DMS 273 (cell line): ENCODE measurements around the gene EFCAB5.
"Not testable (repeated sequence)": the region's sequence is repeated elsewhere in the genome, so short reads cannot be mapped to it uniquely, and the experiment has no call there.

Source experiments
- DNase-seq: peaks from one replicate; lab custom pipeline; 2025; ENCODE audit not compliant: unreplicated experiment; lab: John Stamatoyannopoulos, UW

The EFCAB5 gene

GRCh38 chr17:30000755-30001257 is 59.4 kb downstream of the EFCAB5 start:
- DNase-seq, result no peak

- no peak for DNase-seq
These were observed 60.7 kb downstream of the EFCAB5 start for GRCh38 chr17:30002088-30002487.

GRCh38 chr17:30005709-30006320 is 64.4 kb downstream of the EFCAB5 start:
- no peak for DNase-seq

GRCh38 chr17:30011934-30012333 is 70.5 kb downstream of the EFCAB5 start:
- DNase-seq, result not testable (repeated sequence)

- DNase-seq, result peak; percentile 69
These were observed 80.4 kb downstream of the EFCAB5 start for GRCh38 chr17:30021708-30022317.

- not testable (repeated sequence) for DNase-seq
These were observed 83.9 kb downstream of the EFCAB5 start for GRCh38 chr17:30025325-30025724.

- no peak for DNase-seq
These were observed 86.2 kb downstream of the EFCAB5 start for GRCh38 chr17:30027676-30028075.

GRCh38 chr17:30031214-30031869 is 89.9 kb downstream of the EFCAB5 start:
- DNase-seq, result peak; percentile 5

- no peak for DNase-seq
These were observed 93.9 kb downstream of the EFCAB5 start for GRCh38 chr17:30035369-30035768.

- peak; percentile 46 for DNase-seq
These were observed 99.5 kb downstream of the EFCAB5 start for GRCh38 chr17:30040719-30041518.

GRCh38 chr17:30041551-30041950 is 100.1 kb downstream of the EFCAB5 start:
- no peak for DNase-seq

- no peak for DNase-seq
These were observed 120.9 kb downstream of the EFCAB5 start for GRCh38 chr17:30062372-30062771.

GRCh38 chr17:30064738-30065137 is 123.3 kb downstream of the EFCAB5 start:
- no peak for DNase-seq

GRCh38 chr17:30068465-30068864 is 127.0 kb downstream of the EFCAB5 start:
- no peak for DNase-seq

GRCh38 chr17:30074254-30074653 is 132.8 kb downstream of the EFCAB5 start:
- DNase-seq, result no peak

GRCh38 chr17:30074730-30075129 is 133.3 kb downstream of the EFCAB5 start:
- no peak for DNase-seq

- no peak for DNase-seq
These were observed 141.3 kb downstream of the EFCAB5 start for GRCh38 chr17:30082773-30083172.

- no peak for DNase-seq
These were observed 143.4 kb downstream of the EFCAB5 start for GRCh38 chr17:30084788-30085187.

- DNase-seq, result no peak
These were observed 145.5 kb downstream of the EFCAB5 start for GRCh38 chr17:30086896-30087295.

GRCh38 chr17:30087431-30087830 is 146.0 kb downstream of the EFCAB5 start:
- not testable (repeated sequence) for DNase-seq

GRCh38 chr17:30091121-30091670 is 149.8 kb downstream of the EFCAB5 start:
- DNase-seq, result no peak
